ENCODE measurements around the gene CADM2.
"Not testable (repeated sequence)": the region's sequence is repeated elsewhere in the genome, so short reads cannot be mapped to it uniquely, and the experiment has no call there.

The CADM2 gene

GRCh38 chr3:85151555-85151954, 192.8 kb downstream of the CADM2 start:
- Histone ChIP-seq H3K27me3 (no peaks in the 10 kb centered on the region), H3K27ac (no peak overlapping the region), H3K36me3 (no peaks in the 10 kb centered on the region), H3K4me3 (ENCODE audit: low read depth in 1 of 2, low read length in 1 of 2) (no peak overlapping the region), H3K9me3 (no peaks in the 10 kb centered on the region), H3K4me1 (ENCODE audit: control insufficient read depth in 1 of 2, insufficient read depth in 1 of 2, low read depth in 1 of 2, low read length in 1 of 2) (no peaks in the 10 kb centered on the region)
- TF ChIP-seq, protein P1, sequence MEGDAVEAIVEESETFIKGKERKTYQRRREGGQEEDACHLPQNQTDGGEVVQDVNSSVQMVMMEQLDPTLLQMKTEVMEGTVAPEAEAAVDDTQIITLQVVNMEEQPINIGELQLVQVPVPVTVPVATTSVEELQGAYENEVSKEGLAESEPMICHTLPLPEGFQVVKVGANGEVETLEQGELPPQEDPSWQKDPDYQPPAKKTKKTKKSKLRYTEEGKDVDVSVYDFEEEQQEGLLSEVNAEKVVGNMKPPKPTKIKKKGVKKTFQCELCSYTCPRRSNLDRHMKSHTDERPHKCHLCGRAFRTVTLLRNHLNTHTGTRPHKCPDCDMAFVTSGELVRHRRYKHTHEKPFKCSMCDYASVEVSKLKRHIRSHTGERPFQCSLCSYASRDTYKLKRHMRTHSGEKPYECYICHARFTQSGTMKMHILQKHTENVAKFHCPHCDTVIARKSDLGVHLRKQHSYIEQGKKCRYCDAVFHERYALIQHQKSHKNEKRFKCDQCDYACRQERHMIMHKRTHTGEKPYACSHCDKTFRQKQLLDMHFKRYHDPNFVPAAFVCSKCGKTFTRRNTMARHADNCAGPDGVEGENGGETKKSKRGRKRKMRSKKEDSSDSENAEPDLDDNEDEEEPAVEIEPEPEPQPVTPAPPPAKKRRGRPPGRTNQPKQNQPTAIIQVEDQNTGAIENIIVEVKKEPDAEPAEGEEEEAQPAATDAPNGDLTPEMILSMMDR (IDR thresholded peaks at IDR 0.05), result no peak

DNA sequence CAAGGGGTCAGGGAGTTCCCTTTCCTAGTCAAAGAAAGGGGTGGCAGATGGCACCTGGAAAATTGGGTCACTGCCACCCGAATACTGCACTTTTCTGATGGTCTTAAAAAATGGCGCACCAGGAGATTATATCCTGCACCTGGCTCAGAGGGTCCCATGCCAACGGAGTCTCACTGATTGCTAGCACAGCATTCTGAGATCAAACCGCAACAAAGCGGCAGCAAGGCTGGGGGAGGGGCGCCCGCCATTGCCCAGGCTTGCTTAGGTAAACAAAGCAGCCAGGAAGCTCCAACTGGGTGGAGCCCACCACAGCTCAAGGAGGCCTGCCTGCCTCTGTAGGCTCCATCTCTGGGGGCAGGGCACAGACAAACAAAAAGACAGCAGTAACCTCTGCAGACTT, 194.5 kb downstream of the CADM2 start:
- not testable (repeated sequence) for H3K9me3 ChIP-seq; H3K36me3 ChIP-seq; H3K27ac ChIP-seq; H3K4me3 ChIP-seq (ENCODE audit: low read depth in 1 of 2, low read length in 1 of 2); H3K4me1 ChIP-seq (ENCODE audit: control insufficient read depth in 1 of 2, insufficient read depth in 1 of 2, low read depth in 1 of 2, low read length in 1 of 2); H3K27me3 ChIP-seq

DNA sequence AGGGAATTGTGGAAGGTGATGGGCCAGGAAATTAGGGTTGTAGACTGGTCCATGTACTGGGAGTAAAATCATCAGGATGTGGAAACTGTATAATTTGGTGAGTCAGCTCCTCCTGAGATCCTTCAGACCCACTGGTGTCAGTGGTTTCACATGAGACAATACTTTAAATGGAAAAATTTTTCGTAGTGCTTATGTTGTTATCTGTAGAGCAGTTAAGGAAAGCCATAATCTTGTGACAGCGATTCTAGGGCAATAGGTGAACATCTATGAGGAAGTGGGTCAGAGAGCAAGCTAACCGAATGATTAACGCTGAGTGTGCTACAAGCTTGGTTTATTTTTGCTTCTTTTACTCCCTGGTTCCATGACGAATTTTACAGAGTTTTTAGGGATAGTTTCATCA, 200.6 kb downstream of the CADM2 start:
- H3K27ac ChIP-seq, result no peak overlapping the region
- no peak overlapping the region for H3K4me3 ChIP-seq (ENCODE audit: low read depth in 1 of 2, low read length in 1 of 2)
- no peaks in the 10 kb centered on the region for H3K9me3 ChIP-seq
- no peaks in the 10 kb centered on the region for H3K27me3 ChIP-seq
- H3K36me3 ChIP-seq, result no peaks in the 10 kb centered on the region
- H3K4me1 ChIP-seq (ENCODE audit: control insufficient read depth in 1 of 2, insufficient read depth in 1 of 2, low read depth in 1 of 2, low read length in 1 of 2), result no peaks in the 10 kb centered on the region
- TF ChIP-seq, protein P1 (IDR thresholded peaks at IDR 0.05), result no peak

DNA sequence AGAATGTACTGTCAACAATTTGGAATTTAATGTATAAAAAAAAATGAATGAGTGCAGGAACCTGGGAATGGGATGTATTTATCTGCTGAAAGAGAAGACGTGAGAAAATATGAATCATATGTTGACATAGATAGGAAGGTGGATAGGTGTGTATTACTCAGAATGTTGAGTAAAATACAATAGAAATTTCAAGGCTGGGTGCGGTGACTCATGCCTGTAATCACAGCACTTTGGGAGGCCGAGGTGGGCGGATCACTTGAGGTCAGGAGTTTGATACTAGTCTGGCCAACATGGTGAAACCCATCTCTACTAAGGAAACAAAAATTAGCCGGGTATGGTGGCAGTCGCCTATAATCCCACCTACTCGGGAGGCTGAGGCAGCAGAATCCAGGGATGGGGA, 202.8 kb downstream of the CADM2 start:
- Histone ChIP-seq H3K27me3 (no peaks in the 10 kb centered on the region), H3K27ac (no peak overlapping the region), H3K4me3 (ENCODE audit: low read depth in 1 of 2, low read length in 1 of 2) (no peak overlapping the region), H3K4me1 (ENCODE audit: control insufficient read depth in 1 of 2, insufficient read depth in 1 of 2, low read depth in 1 of 2, low read length in 1 of 2) (no peaks in the 10 kb centered on the region), H3K9me3 (no peaks in the 10 kb centered on the region), H3K36me3 (no peaks in the 10 kb centered on the region)
- TF ChIP-seq, protein P1 (IDR thresholded peaks at IDR 0.05), result no peak

GRCh38 chr3:85162905-85163304, 204.1 kb downstream of the CADM2 start:
- TF ChIP-seq, protein P1 (IDR thresholded peaks at IDR 0.05), result no peak
- Histone ChIP-seq H3K27ac (no peak overlapping the region), H3K9me3 (no peaks in the 10 kb centered on the region), H3K27me3 (no peaks in the 10 kb centered on the region), H3K4me1 (ENCODE audit: control insufficient read depth in 1 of 2, insufficient read depth in 1 of 2, low read depth in 1 of 2, low read length in 1 of 2) (no peaks in the 10 kb centered on the region), H3K4me3 (ENCODE audit: low read depth in 1 of 2, low read length in 1 of 2) (no peak overlapping the region), H3K36me3 (no peaks in the 10 kb centered on the region)

- Histone ChIP-seq H3K27me3 (no peaks in the 10 kb centered on the region), H3K27ac (no peak overlapping the region), H3K4me1 (ENCODE audit: control insufficient read depth in 1 of 2, insufficient read depth in 1 of 2, low read depth in 1 of 2, low read length in 1 of 2) (no peaks in the 10 kb centered on the region), H3K36me3 (no peaks in the 10 kb centered on the region), H3K9me3 (no peaks in the 10 kb centered on the region), H3K4me3 (ENCODE audit: low read depth in 1 of 2, low read length in 1 of 2) (no peak overlapping the region)
- TF ChIP-seq, protein P1 (IDR thresholded peaks at IDR 0.05), result no peak
Observed at GRCh38 chr3:85164436-85164835, 205.6 kb downstream of the CADM2 start.

Measured in neutrophil (primary cell).